ENCODE results near the gene SUMF1.

SUMF1 gene

GRCh38 chr3:4413467-4413866, 53.6 kb downstream of the SUMF1 start:
- DNase-seq (no peak), ATAC-seq (no peak)

- ATAC-seq (no peak), DNase-seq (no peak)
Measured at GRCh38 chr3:4411833-4412232, 55.2 kb downstream of the SUMF1 start.

GRCh38 chr3:4411236-4411635, 55.8 kb downstream of the SUMF1 start:
- DNase-seq = no peak
- peak; percentile 45 for ATAC-seq

- DNase-seq = no peak
- no peak for ATAC-seq
Measured at GRCh38 chr3:4410606-4411005, 56.5 kb downstream of the SUMF1 start.

GRCh38 chr3:4409971-4410573, 57.0 kb downstream of the SUMF1 start:
- DNase-seq (no peak), ATAC-seq (peak; percentile 53)

- peak; percentile 73 for ATAC-seq
- DNase-seq = peak; percentile 16
Measured at GRCh38 chr3:4409415-4409814, 57.7 kb downstream of the SUMF1 start.

- DNase-seq = no peak
- no peak for ATAC-seq
Measured at GRCh38 chr3:4408958-4409357, 58.1 kb downstream of the SUMF1 start.

GRCh38 chr3:4407941-4408340, 59.1 kb downstream of the SUMF1 start:
- ATAC-seq (no peak), DNase-seq (no peak)

GRCh38 chr3:4406746-4407568, 60.1 kb downstream of the SUMF1 start:
- DNase-seq = no peak
- ATAC-seq = peak; percentile 8

GRCh38 chr3:4404881-4405280, 62.2 kb downstream of the SUMF1 start:
- DNase-seq (no peak), ATAC-seq (no peak)

GRCh38 chr3:4401441-4401840, 65.6 kb downstream of the SUMF1 start:
- DNase-seq = peak; percentile 36
- ATAC-seq = peak; percentile 97

- no peak for ATAC-seq
- no peak for DNase-seq
Measured at GRCh38 chr3:4399476-4399875, 67.6 kb downstream of the SUMF1 start.

- ATAC-seq = no peak
Measured at GRCh38 chr3:4398941-4399245, 68.2 kb downstream of the SUMF1 start.

GRCh38 chr3:4398120-4398940, 68.7 kb downstream of the SUMF1 start:
- no peak for ATAC-seq
- DNase-seq = no peak

More at GRCh38 chr3:4398941-4399245, 68.2 kb downstream of the SUMF1 start:
- no peak for DNase-seq

- ATAC-seq (no peak), DNase-seq (no peak)
Measured at GRCh38 chr3:4397466-4397865, 69.6 kb downstream of the SUMF1 start.

- no peak for ATAC-seq
- no peak for DNase-seq
Measured at GRCh38 chr3:4396542-4396941, 70.5 kb downstream of the SUMF1 start.

- no peak for DNase-seq
Measured at GRCh38 chr3:4396006-4396405, 71.1 kb downstream of the SUMF1 start.

GRCh38 chr3:4395448-4395847, 71.6 kb downstream of the SUMF1 start:
- DNase-seq (no peak), ATAC-seq (peak; percentile 58)

More at GRCh38 chr3:4396006-4396405, 71.1 kb downstream of the SUMF1 start:
- no peak for ATAC-seq

GRCh38 chr3:4394567-4394966, 72.5 kb downstream of the SUMF1 start:
- no peak for ATAC-seq
- no peak for DNase-seq

- ATAC-seq (peak; percentile 70), DNase-seq (peak; percentile 37)
Measured at GRCh38 chr3:4394048-4394447, 73.0 kb downstream of the SUMF1 start.

- no peak for ATAC-seq
- no peak for DNase-seq
Measured at GRCh38 chr3:4392992-4393391, 74.1 kb downstream of the SUMF1 start.

- no peak for DNase-seq
- peak; percentile 88 for ATAC-seq
Measured at GRCh38 chr3:4387210-4388204, 79.6 kb downstream of the SUMF1 start.
